HG03025 (cell line): Measurements from ENCODE around the gene UNC119.

Experiments used
- ATAC-seq: cut with Tn5 transposase; IDR thresholded peaks from one replicate; pipeline ENCODE4 v1.9.1; 2021; ENCODE audit warnings: mild to moderate bottlenecking, moderate library complexity; ENCODE audit not compliant: unreplicated experiment, low FRiP score

UNC119 gene

DNA sequence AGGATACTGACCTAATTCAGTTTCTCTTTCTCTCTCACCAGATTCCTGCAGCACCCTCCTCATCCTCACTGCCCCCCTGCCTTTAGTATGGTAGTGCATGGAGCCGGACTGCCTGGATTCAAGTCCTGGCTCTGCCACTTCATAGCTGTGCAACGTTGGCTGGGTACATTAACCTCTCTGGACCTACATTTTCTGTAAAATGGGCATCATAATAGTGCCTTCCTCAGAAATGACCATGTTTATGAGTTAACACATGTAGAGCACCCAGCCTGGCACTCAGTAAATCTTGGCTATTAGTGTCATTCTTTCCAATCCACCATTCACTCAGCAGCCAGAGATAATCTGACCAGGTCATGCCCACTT, 7.3 kb downstream of the UNC119 start:
- no peak for ATAC-seq

DNA sequence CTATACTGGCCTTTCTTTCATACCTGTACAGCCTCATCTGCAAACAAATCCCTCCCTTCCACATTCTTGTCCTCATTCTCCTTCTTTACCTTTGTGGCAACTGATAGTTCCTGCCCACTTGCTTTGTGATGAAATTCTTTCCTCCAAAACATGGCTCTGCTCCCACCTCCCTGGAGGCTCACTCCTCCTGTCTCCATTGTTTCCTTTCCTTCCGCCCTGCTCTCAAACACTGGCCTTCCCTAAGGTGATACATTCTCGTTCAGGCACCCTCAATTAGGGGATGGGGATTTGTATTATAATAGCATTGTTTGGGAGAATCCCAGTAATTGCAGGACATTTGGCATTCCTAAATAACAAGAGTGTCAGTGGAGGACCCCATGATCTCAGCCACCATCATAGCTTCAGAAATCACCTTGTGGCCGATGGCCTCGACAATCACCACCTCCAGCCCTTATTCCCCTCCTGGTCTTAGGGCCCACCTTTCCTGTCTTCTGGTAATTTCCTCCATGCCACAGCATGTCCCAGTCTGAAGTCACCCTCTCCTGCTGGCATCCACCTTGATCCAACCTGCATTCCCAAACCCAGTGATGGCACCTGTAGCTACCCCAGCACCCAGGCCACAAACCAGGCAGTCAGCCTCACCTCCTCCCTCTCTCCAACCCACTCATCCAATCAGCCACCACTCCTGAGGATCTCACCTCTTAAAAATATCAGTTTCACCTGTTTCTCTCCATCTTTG, 7.9 kb downstream of the UNC119 start:
- ATAC-seq = no peak

DNA sequence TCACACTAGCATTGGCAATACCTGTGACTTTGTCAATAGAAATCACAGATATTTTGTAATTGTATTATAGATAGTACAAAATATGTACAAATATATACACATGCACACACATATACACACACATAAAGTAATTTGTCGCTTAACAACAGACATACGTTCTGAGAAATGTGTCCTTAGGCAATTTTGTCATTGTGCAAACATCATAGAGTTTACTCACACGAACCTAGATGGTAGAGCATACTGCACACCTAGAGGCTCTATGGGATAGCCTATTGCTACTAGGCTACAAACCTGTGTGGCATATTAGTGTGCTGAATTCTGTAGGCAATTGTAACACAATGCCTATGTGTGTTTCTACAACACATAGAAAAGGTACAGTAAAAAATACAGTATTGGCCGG, 11.0 kb downstream of the UNC119 start:
- ATAC-seq = no peak

DNA sequence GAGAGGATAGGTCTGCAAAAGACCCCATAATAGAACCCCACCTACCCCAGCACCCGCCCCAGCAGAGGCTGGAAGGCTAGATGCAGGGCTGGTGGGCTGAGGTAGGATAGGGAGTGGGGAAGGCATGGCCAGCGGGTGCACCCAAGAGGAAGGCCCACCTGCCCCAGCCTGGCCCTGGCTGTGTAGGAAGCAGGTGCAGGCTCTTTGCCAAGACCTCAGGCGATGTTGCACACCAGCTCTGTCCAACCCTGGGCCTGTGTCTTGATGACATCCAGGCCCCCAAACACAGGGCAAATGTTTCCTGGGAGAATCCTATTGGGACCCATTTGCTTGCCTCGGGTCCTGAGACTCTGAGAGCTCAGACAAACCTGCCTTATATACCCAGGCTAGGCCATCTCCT, 12.2 kb downstream of the UNC119 start:
- ATAC-seq = no peak

DNA sequence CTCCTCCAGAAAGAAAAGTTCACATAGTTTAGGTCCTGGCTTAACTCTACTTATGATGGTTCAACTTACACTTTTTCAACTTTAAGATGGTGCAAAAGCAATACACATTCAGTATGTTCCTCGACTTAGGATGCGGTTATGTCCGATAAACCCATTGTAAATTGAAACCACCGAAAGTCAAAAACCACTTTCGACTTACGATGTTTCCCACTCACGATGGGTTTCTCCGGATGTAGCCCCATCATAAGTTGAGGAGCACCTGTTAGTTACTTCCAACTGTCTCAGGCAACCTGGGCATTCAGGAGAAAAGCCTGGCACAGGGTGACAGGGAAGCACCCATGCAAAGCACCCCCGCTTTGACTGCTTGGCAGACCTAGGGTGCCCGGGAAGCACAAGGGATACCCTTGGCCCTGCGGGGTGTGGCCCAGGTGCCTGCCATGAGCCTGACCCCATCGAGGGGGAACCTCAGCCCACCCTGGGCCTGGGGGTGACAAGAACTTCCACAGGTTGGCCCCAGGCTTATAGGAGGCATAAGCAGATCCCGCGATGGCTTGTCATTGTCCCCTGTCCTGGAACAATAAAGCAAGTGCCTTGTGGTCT, 14.0 kb downstream of the UNC119 start:
- no peak for ATAC-seq

DNA sequence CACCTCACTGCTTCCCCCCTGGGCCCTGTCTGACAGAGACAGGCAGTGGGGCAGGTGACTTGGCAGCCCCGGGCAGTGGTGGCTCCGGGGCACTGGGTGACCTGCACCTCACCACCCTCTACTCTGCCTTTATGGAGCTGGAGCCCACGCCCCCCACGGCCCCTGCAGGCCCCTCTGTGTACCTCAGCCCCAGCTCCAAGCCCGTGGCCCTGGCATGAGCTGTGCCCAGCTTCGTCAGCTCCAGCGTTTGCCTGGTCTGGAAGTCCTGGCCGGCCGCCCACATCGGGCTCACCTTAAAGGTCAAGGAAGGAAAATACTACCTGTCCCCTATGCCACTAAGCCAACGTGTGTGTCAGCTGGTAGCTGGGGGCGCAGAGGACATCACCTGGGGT, 15.2 kb downstream of the UNC119 start:
- no peak for ATAC-seq

DNA sequence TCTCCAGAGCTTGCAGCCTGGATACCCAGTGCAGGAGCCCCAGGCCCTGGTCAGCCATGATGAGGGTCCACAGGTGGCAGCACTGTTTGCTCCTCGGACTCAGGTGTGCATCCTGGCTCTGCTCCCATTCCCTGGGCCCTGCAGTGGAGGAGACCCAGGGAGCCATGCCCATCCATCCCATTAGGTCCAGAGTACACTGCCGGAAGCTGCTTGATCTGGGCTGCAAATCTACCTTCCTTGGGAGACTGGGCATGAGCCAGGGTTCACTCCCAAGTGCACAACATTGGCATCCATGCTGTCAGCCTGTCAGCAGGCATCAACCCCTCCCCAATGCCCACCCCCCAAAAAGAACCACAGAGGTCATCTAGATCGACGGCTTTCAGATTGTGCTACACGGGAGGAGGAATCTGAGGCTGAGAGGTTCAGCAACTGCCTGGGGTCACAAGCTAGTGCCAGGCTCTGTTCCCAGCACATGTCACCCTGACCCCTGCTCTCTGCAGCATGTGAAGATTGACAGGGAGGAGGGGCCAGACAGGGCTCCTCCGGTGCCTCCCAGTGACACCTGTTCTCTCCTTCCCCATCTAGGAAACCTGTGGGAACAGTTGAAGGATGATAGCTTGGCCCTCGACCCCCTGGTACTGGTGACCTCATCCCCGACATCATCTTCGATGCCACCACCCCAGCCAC, 15.7 kb downstream of the UNC119 start:
- ATAC-seq = no peak

DNA sequence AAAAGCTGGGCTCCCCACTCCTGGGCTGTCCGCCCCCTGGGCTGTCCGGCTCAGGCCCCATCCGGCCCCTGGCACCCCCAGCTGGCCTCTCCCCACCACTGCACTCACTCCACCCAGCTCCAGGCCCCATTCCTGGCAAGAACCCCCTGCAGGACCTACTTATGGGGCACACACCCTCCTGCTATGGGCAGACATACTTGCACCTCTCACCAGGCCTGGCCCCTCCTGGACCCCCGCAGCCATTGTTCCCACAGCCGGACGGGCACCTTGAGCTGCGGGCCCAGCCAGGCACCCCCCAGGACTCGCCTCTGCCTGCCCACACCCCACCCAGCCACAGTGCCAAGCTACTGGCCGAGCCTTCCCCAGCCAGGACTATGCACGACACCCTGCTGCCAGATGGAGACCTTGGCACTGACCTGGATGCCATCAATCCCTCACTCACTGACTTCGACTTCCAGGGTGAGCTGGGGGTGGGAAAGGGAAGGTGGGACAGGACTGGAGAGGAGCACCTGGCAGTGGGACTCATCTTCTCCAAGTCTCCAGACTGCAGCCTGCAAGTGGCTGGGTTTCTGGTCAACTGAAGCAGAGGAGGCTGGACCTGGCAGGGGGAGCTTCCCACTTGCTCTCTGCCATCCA, 17.6 kb downstream of the UNC119 start:
- ATAC-seq = no peak

DNA sequence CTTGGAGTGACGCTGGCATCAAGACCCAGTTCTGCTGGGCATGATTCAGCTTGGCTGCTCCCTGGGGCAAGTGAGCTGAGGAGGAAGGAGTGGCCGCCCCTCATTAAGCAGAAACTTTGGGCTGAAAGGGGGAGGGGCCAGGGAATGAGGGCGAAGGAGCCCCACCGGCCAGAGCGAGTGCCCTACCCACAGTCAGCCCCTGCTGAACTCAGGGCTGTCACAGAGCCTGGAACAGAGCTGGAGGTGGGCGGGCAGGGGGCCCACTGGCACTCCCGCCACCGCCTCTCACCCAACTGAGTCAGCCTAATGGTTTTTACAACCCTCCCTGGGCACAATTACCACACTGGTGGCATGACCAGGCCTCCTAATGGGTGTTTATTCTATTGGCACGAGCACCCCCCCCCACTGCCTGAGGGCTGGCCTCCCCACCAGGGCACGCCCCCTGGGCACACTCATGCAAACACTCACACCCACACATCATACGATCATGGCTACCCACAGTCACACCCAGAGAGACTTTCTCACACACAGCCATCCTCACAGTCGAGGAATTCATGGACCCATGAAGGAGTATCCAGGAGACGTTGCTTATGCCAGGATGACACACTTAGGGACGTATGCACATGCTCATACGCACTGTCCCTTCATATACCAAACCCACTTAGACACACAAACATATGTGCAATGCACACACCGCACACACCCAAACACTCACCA, 19.2 kb downstream of the UNC119 start:
- ATAC-seq = no peak

DNA sequence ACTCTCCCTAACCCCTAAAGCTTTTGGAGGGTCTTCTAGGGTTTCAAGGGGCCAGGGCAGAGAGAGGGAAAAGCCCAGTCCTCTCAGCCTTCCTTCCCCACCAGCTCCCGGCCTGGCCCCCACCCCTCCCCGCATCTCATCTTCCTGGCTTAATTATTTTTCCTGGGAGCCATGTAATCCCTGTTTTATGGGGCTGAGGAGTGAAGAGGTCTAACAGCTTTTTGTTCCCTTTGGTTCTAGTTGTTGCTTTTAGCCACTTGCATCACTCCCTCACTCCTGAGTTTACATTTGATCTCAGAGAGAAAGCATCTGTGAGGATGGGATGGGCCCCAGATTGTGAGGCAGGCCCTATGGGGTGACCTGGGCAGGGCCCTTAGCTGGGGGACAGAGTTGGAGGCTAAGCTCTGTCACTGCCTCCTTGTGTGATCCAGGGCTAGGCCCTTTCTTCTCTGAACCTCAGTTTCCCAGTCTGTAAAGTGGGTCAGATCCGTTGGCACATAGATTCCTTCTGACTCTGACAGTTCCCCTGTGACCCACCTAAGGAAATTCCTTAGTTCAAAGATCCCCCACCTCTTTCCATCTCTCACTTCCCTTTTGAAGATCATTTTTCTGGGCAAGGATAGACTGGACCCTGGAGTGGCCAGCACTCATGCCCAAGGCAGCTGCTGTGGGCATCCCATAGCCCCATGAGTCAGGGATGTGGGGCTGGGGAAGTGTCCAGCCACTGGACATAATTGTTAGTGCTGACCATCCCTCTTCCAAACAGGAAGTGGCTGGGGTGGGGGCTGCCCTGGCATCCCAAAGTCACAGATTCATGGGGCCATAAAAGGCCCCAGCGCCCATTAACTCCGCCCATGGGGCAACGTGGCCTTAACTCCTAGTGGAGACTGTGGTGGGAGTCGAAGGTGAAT, 20.1 kb downstream of the UNC119 start:
- ATAC-seq = no peak

DNA sequence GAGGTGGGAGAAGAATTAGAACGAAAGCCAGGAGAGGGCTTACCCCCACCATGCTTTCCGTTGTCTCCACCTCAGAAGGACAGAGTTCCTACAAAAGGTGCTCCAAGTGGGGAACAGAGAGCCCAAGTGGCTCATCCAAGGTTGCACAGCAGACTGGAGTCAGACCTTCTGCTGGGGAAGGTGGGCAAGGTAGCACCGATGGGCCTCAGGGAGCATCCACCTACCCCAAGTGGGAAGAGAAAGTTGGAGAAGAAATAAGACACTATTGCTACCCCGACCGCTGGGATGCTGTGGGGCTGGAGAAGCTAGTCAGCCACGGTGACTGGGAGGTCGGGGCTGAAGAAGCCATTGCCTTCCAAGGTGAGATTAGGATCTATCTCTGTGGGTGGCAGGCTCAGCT, 21.5 kb downstream of the UNC119 start:
- no peak for ATAC-seq

DNA sequence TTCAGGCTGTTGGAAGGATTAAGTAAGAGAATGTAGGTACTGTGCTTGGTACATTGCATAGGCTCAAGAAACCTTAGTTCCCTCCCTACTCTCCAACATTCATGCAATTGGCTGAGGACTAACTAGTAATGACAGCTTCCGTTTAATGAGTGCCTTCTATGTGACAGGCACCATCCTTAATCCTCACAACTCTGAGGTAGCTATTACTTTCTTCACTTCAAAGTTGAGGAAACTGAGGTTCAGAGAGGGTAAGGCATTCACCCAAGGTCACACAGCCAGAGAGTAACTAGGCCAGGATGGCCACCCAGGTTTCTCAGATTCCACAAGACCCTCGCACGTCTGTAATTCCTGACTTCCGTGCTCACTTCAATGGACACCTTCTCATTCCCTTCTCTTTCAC, 22.2 kb downstream of the UNC119 start:
- no peak for ATAC-seq

DNA sequence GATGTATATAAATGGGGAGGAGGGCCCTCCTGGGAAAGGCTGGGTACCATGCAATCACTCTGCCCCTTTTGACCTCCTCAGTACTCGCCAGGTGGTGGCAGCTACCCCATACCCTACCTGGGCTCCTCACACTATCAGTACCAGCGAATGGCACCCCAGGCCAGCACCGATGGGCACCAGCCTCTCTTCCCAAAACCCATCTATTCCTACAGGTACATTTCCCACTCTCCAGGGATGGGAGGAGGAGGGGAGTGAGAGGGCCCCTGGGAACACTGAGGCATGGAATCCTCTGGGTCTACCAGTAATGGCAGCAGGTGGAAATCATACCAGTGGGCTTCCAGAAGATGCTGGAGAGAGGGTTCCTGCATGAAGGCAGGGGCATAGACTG, 23.4 kb downstream of the UNC119 start:
- no peak for ATAC-seq

DNA sequence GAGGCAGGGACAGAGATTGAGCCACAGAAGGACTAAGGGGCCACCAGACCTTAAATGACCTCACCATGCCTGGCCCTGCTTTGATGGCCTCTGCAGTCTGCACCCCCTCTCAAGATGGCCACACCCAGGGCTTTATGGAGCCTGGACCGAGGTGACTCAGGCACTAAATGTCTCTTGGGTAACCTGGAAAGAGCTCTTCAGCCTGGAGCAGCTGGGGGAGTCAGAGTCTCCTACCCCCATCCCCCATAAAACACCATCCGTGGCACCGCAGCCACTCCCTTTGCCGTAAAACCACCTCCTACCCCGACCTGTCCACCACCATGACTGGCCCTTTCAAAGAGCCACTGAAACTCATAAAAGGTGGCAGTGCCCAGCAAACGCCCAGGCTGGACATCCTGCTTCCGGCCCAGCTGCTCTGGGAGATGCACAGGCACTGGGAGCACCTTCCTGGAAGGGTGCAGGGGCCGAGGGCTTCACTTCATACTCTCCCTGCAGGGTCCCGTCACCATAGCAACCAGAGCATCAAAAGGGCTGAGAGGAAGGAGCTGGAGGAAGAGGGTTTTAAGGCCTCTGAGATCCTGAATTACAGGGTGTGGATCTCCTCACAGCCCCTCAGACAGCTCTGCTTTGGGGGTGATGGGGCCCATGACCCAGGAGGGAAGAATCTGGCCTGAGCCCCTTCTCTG, 24.0 kb downstream of the UNC119 start:
- no peak for ATAC-seq

DNA sequence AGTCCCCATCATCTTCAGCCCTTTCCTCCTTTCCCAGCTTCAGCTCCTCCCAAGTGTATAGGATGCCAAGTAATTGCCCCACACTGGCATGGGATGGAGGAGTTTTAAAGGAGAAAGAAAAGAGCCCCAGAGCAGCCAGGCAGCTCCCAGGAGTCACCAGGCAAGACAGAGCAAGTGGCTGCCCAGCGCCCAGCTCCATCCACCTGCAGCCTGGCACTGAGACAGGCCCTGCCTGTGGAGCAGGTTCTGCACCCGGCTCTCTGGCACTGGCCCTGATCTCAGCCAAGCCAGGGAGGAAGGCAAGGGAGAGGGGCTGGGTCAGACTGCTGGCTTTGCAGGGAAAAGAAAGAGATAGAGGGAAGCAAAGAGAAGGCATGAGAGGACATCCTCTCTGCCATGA, 24.6 kb downstream of the UNC119 start:
- ATAC-seq = no peak

DNA sequence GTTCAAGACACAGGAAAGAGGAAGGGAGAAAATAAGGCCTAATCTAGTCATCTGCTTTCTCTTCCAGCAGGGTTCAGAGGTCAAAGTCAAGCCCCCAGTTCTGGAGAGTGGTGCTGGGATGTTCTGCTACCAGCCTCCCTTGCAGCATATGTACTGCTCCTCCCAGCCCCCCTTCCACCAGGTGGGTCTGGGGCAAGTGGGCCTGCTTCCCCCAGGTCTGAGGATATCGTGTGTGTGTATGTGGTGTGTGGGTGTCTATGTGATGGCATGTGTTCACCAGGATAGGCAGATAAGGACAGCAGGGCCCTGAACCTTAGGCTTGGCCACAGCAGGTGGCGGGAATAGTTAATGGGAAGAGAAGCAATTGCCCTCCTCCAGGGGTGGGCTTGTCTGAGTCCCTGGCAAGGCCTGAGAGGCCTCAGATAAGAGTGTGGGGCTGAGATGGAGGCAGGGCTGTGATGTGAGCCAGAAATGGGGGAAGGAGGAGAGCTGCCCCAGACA, 25.2 kb downstream of the UNC119 start:
- ATAC-seq = no peak

DNA sequence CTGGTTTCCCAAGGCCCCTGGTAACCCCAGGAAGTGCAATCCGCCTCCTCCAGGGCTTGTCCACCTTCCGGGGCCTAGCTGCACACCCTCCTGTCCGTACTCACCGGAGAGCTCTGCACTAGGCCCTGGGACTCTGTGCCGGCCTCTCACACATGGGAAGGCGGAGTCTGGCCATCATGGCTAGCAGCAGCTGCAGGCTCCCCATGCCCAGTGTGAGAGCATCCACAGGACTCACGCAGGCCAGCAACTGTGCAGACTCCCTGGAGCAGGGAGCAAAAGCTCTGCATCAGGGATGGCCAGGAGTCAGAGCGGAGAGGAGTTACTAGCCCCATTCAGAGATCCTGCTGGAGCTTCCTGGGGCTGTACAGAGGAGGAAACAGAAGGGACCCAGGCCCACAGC, 26.0 kb downstream of the UNC119 start:
- no peak for ATAC-seq

DNA sequence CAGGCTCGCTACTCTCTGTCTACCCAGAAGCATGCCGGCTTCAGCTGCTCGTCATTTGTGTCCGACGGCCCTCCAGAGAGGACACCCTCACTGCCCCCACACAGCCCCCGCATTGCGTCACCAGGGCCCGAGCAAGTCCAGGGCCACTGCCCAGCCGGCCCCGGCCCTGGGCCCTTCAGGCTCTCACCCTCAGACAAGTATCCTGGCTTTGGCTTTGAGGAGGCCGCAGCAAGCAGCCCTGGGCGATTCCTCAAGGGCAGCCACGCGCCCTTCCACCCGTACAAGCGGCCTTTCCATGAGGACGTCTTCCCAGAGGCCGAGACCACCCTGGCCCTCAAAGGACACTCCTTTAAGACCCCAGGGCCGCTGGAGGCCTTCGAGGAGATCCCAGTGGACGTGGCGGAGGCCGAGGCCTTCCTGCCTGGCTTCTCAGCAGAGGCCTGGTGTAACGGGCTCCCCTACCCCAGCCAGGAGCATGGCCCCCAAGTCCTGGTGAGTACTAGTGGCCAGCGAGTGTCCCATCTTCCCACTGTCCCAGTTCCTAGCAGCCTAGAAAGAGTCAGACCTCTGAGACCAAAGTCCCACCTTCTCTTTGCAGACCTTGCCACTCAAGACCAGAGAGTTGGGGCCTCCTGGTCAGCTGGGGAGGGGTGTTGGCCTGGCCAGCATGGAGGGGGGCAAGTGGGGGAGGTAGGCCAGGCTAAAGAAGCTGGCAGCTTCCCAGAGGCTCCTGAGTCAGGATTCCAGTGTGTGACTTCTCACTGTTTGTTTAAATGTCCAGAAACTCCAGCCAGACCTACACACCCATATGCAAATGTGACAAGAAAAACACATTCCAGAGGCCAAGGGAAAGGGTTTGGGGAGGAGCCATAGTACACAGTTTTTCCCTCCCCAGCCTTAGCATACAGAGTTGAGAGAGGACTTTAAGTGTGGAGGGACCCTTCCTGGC, 27.7 kb downstream of the UNC119 start:
- no peak for ATAC-seq
